Measurements from ENCODE around the gene NOL4L.
"Not testable (repeated sequence)": the region's sequence is repeated elsewhere in the genome, so short reads cannot be mapped to it uniquely, and the experiment has no call there.

NOL4L gene

DNA sequence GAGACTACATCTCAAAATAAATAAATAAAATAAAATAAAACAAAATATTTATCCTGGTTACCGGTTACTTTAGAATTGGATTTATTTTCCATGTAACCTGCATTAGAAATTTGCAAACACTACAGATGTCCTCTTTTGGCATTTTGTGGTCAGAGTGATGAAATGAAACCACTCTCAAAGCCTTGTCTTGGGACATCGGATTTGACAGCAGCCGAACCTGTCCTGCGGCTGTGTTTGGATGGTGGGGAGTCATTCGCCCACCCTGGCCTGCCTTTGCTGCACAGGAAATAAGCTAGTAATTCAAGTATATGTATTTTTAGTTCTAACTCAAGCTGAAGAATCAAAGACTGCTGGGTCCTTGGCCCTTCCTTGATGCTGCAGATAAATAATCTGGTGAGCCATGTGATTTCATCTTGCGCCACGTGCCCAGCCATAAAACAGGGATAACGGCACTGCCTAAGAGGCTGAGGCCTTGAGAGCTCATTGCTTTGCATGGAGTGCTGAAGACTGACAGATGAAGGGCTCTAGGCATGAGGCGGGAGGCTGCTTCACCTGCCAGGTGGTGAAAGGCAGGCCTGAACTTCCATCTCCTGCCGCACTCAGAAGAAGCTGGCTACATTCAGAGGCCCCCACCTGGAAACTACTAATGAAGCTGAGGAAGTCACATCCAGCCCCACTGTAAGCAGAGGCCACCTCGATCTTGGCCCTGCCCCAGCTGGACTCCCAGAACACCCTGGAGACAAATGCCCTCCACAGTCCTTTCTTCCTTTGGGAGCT, 76.9 kb downstream of the NOL4L start:
- no peak for DNase-seq (ENCODE audit: low read depth)

DNA sequence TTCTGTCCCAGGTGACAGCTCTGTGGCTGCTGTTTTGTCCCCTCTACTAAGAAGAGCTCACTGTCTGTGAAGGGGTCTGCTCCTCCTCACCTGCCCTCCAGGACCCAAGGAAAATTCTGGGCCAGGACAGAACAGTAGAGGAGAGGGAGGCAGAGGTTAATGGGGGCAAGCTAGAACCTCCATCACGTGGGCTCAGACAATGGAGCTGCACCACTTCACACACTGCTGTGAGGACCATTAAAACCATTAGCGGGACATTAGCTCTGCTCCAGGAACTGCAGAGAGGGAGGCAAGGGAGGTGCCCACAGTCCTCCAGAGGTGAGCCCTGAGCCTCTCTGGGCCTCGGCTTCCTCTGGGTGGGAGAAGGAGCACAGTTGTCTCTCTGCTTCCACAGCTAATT, 78.4 kb downstream of the NOL4L start:
- DNase-seq (ENCODE audit: low read depth), result no peak

DNA sequence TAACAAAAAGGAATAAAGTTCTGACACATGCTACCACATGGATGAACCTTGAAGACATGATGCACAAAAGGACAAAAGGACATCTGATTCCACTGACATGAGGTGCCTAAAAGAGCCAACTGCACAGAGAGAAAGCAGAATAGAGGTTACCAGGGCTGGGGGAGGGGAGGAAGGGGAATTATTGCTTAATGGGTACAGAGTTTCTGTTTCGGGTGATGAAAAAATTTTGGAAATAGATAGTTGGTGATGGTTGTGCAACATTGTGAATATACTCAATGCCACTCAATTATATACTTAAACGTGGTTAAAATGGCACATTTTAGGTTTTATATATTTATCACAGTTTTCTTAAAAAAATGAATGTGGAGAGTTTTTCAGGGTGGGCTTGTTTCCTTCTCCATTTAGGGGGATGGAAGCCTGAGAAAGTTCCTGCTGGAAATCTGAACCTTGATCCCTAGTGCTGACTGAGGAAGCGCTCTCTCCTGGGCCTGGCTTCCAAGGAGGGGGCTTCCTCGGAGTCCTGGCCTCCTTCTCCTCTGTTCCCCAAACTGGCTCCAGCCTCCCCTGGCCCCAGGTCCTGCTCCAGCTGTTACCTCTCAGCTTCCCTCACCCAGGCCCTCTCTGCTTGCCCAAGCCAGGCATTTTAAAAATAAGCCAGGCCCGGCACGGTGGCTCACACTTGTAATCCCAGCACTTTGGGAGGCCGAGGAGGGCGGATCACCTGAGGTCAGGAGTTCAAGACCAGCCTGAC, 79.2 kb downstream of the NOL4L start:
- DNase-seq (ENCODE audit: low read depth), result no peak

- DNase-seq (ENCODE audit: low read depth), result no peak
These were observed 83.4 kb downstream of the NOL4L start for GRCh38 chr20:32501709-32502108.

DNA sequence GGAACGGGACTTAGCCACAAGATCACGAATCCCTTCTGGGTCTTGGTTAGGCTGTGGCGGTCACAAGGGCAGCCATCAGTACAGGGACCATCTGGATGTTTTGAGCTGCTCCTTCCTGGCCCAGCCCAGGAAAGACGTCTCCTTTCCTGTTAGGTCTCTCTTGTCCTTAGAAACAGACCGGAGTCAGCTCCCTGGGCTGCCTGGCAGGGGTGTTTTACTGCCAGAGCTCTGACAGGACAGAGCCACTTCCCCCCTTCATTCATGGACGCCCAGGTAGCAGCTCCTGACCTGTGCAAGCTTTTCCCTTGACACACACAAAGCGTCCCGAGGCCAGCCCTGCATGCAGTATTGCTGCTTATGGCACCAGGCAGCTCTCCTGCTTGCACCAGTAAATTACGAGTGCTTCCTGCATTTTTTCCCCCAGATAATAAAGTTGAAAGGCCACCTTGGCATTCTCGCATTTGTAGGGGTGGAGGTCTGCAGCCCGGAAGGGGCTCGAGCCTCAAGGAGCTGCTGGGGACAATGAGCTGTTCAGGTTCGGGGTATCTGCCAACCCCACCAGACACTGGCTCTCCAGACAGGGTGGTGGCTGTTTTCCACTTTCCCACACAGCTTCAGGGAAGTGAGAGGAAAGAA, 87.4 kb downstream of the NOL4L start:
- no peak for DNase-seq (ENCODE audit: low read depth)

DNA sequence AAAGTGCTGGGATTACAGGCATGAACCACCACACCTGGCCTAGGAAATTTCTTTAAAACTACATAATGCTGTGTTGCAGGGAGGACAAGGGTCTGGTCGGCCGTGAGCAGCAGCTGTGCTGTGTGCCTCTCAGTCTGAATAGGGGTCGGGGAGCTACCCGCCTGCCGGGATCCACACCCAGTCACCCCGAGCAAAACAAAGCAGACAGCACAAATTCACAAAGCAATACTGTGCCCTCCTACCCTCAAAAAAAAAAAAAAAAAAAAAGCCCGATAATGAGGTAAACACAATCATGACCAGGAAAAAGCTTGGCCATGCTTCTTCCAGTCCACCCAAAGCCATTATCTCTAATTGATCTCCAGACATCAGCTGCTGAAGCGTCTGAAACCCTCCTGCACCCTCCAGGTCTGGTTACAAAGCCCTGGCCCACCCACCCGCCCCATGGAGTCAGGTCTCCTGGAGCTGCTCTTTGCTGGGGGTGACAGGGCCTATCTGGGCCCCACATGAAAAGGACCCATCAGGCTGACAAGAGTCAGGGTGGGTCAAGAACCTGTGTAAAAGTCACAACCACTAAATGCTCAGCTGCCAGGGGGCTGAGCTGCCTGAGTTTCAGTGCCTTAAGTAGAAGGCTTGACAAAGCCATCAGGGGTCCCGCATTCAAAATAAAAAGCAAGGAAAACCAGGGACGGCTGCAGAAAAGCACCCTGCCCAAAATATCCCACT, 88.2 kb downstream of the NOL4L start:
- DNase-seq (ENCODE audit: low read depth), result no peak

GRCh38 chr20:32495949-32496348, 89.2 kb downstream of the NOL4L start:
- no peak for DNase-seq (ENCODE audit: low read depth)

GRCh38 chr20:32495217-32495565, 89.9 kb downstream of the NOL4L start:
- no peak for DNase-seq (ENCODE audit: low read depth)

DNA sequence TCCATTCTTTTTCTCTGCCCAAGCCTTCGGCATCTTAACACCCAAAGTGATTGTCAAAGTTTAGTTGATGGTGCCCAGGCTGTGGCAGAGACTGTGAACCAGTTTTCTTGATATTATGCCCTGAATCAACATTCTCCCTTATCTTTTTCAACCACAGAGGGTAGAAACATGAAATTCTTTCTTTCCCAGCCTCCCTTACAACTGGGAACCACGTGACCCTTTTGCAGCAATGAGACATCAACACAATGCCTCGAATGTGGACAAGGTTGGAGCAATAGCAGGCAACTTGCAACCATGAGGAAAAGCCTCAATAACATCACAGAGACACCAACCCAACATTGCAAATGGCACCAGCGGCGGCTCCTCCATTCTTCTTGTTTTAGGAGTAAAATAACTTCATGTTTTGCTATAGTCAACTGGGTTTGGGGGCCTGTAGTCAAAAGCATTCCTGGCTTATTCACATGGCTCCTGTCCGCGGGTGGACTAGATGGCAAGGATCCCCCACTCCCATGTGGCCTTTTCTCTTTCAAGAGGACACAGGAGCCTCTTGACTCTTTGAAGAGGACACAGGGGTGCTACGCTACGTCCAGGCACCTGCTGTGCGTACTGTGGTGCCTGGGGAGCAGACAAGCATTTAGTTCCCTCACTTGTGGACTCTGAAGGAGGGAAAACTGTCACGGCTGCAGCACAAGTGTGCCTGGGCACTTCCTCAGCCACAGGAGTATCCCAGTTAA, 90.5 kb downstream of the NOL4L start:
- DNase-seq (ENCODE audit: low read depth), result no peak

- DNase-seq (ENCODE audit: low read depth), result no peak
These were observed 91.8 kb downstream of the NOL4L start for GRCh38 chr20:32493356-32493755.

GRCh38 chr20:32491764-32492151, 93.4 kb downstream of the NOL4L start:
- DNase-seq (ENCODE audit: low read depth), result not testable (repeated sequence)

DNA sequence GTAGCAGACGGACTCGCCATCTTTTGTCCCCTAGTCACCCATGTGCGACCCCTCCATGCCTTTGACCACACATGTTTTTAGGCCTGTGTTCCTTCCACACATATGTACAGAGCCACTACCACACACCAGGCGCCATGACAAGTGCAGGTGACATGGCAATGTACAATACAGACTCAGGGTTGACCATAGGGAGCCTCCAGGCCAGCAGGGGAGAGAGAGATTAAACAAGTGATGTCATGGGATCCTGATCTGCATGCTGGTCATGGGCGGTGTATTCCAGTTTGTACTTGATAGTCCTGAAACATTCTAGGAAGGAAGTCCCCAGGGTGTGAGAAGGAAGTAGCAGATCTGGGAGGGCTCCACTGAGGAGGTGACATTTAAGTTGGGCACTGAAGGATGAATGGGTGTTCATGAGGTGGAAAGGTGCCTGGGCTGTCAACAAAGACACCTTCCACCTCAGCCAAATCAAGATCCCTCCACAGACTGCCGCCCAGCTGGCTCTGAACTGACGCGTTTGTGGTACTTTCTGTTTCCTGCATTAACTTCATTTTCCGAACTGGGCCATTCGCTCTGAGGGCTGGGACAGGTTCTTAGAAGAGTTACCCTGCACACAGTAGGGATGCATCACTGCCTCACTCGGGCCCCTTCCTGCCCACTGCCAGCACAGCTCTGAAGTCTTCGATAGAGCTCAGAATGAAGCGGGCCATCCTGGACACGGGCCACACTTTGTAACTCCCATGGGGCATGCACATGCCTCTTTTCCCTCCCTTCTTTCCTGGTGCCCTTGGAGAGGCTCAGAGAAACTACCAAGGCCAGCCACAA, 94.0 kb downstream of the NOL4L start:
- DNase-seq (ENCODE audit: low read depth), result no peak

GRCh38 chr20:32488066-32488838, 96.9 kb downstream of the NOL4L start:
- no peak for DNase-seq (ENCODE audit: low read depth)

DNA sequence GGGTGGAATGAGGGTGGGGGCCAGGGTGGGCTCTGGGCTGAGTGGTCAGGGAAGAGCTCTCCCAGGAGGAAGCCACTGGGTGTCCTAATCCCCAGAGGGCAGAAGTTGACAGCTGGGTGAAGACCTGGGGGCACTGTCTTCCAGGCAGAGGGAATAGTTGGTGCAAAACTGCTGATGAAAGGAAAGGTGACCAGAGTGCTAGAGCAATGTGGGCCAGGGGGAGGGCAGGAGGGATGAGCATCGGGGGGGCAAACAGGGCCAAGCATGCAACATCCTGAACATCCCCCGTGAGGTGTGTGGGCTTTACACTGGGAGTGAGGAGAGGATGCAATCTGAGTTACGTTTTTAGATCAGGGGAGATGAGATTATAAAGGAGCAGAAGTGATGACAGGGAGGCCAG, 97.8 kb downstream of the NOL4L start:
- no peak for DNase-seq (ENCODE audit: low read depth)

DNA sequence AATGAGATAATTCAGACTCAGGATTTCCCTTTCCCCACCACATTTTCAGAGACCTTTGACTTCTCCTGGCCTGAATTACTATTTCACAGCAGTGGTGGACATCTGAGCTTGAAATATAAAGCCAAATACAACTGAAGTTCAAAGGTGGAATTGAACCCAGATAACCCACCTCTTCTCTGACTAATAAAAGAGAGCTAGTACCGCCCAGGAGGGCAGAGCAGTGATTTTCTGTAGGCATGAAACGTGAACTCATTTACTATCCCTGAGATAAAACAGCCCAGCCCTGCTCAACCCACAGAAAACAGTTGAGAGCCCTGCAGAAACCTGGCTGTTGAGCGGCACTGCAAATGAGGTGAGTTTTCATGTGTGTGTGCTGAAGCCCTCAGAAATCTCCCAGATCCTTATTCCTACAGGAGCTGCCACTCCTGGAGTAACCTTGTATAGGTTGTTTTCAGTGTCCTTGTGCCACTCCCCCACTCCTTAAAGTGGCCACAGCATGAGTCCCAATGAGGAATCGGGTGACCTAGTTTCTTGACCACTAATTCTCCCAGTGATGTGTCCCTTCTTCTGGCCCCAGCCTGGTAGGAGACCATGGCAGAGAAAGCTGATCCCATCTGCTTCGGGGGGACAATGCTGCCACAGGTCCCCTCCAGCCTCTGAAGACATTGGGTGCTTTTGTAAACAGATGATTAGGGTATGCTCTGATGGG, 99.2 kb downstream of the NOL4L start:
- no peak for DNase-seq (ENCODE audit: low read depth)

DNA sequence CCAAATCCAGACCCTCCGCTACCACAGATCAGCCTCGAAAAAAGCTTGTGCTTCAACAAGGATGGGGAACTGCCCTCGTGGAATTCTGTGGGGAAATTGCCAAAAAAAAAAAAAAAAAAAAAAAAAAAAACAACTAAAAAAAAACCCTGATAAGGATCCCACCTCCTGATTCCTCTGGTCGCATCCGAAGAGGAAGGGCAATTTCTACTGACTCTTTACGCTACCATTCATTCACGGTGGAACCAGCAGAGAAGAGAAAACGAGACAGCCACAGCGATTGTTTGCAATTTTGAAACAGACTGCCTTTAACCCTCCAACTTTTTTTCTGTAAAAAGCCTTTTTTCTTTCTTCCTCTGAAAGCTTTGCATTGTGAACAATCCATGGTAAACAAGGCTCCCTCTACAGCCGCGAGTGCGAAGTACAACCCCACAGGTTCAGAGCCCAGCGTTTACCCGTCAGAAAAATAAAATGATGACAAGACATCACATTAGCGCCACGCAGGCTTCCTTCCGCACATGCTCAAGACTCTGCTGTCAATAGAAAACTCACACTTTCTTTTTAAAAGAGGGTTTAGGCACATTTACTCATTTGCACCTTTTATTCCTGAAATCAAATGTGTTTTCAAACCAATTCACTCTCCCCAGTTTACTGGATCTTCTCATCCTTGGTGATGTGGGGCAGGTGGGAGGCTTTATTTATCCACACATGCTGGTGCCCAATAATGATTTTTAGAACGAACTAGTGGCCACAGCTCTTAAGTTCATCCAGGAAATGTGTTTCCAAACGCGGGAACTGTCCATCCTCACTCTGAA, 100.0 kb downstream of the NOL4L start:
- peak; percentile 66 for DNase-seq (ENCODE audit: low read depth)

- DNase-seq (ENCODE audit: low read depth), result no peak
These were observed 100.7 kb downstream of the NOL4L start for GRCh38 chr20:32484225-32484957.
